SK-N-SH (cell line): ENCODE data around the gene NFKB1. TPM values are rescaled to one million over a fixed set of nuclear protein-coding genes. Genes with fewer than 3 reads are reported as not detected.

Source experiments
- CTCF ChIA-PET: fragments of 300-600, 350-600 bp; formaldehyde crosslinking; extraction: SDS; loops from one replicate; lab custom pipeline; 2021; lab: Yijun Ruan, JAX
- POLR2A ChIA-PET: fragments of 350-600 bp; sonication (Branson Sonifier 250); formaldehyde crosslinking; extraction: SDS; loops from one replicate; lab custom pipeline; 2020; ENCODE audit warnings: antibody characterized with exemption, inconsistent platforms; lab: Yijun Ruan, JAX
- DNase-seq: peaks from one replicate; pipeline ENCODE4 v3.0.0; 2012
- H2AFZ ChIP-seq: fragments of 200-600 bp; sonication (generic); 2 replicates; pipeline ENCODE4 v1.8.1; 2016; ENCODE audit warnings: antibody characterized with exemption, mild to moderate bottlenecking, low read depth
- H3F3A ChIP-seq: fragments of 200-600 bp; sonication (generic); replicated peaks from 2 replicates; pipeline ENCODE3; 2016; ENCODE audit warnings: antibody characterized with exemption, mild to moderate bottlenecking; ENCODE audit not compliant: insufficient read depth
- H3K27ac ChIP-seq, 2 experiments: fragments of 200-500 bp in 1 of 2; fragments of 200-600 bp in 1 of 2; sonication (Bioruptor generic) in 1 of 2; sonication (generic), shearing (Covaris generic) in 1 of 2; 2 replicates each; pipeline versions ENCODE4 v1.5.1 to v1.6.1; 2014 to 2016; ENCODE audit warnings: low read depth in 2 of 2, inconsistent platforms in 1 of 2, low read length in 1 of 2, mild to moderate bottlenecking in 1 of 2, mixed read lengths in 1 of 2
- H3K27me3 ChIP-seq: fragments of 200-600 bp; sonication (generic), shearing (Covaris generic); 2 replicates; pipeline ENCODE4 v1.6.1; 2016; ENCODE audit warnings: mixed run types; ENCODE audit not compliant: insufficient read depth
- H3K36me3 ChIP-seq, 2 experiments: fragments of 200-500 bp in 1 of 2; fragments of 200-600 bp in 1 of 2; sonication (Bioruptor generic) in 1 of 2; sonication (generic) in 1 of 2; replicated peaks in 1 of 2; 2 replicates each; pipeline versions ENCODE3 to v1.5.1; 2014 to 2016; ENCODE audit warnings: low read length in 1 of 2, mild to moderate bottlenecking in 1 of 2; ENCODE audit not compliant: insufficient read depth in 2 of 2, control insufficient read depth in 1 of 2
- H3K4me1 ChIP-seq, 2 experiments: fragments of 200-500 bp in 1 of 2; fragments of 200-600 bp in 1 of 2; sonication (Bioruptor generic) in 1 of 2; sonication (generic), shearing (Covaris generic) in 1 of 2; 2 replicates each; pipeline versions ENCODE4 v1.5.1 to v1.6.1; 2014 to 2016; ENCODE audit warnings: low read depth in 1 of 2, low read length in 1 of 2, mixed run types in 1 of 2; ENCODE audit not compliant: insufficient read depth in 2 of 2, control insufficient read depth in 1 of 2
- H3K4me2 ChIP-seq: fragments of 200-600 bp; sonication (generic), shearing (Covaris generic); 2 replicates; pipeline ENCODE4 v1.6.1; 2017; ENCODE audit warnings: mixed run types
- H3K4me3 ChIP-seq, 2 experiments: fragments of 200-500 bp in 1 of 2; fragments of 200-600 bp in 1 of 2; sonication (Bioruptor generic) in 1 of 2; sonication (generic), shearing (Covaris generic) in 1 of 2; 2 replicates each; pipeline versions ENCODE4 v1.5.1 to v1.8.1; 2014 to 2016; ENCODE audit warnings: low read depth in 2 of 2, inconsistent platforms in 1 of 2, low read length in 1 of 2, mild to moderate bottlenecking in 1 of 2, mixed read lengths in 1 of 2, moderate library complexity in 1 of 2
- H3K79me2 ChIP-seq: fragments of 200-600 bp; sonication (generic); 2 replicates; pipeline ENCODE4 v1.8.1; 2017; ENCODE audit warnings: mild to moderate bottlenecking; ENCODE audit not compliant: insufficient read depth
- H3K9ac ChIP-seq: fragments of 200-600 bp; sonication (generic); 2 replicates; pipeline ENCODE4 v1.6.1; 2017; ENCODE audit warnings: mixed run types
- H3K9me2 ChIP-seq: fragments of 200-600 bp; sonication (generic); 2 replicates; pipeline ENCODE4 v1.6.1; 2017; ENCODE audit warnings: mixed run types
- H3K9me3 ChIP-seq: fragments of 200-600 bp; sonication (generic); 2 replicates; pipeline ENCODE4 v1.6.1; 2017; ENCODE audit warnings: mixed run types, mild to moderate bottlenecking, moderate library complexity
- H4K20me1 ChIP-seq: fragments of 200-600 bp; sonication (generic); 2 replicates; pipeline ENCODE4 v1.6.1; 2017; ENCODE audit warnings: mild to moderate bottlenecking, mixed run types; ENCODE audit not compliant: insufficient read depth
- CTCF ChIP-seq: fragments of 200-600 bp; sonication (generic); IDR thresholded peaks from 2 replicates; pipeline ENCODE4 v1.6.1; 2017; ENCODE audit warnings: antibody characterized with exemption, mild to moderate bottlenecking, moderate library complexity
- ELF1 ChIP-seq: IDR thresholded peaks from 2 replicates; pipeline ENCODE4 v1.4.0; 2012
- EP300 ChIP-seq, 2 experiments: IDR thresholded peaks; 2 replicates each; pipeline versions ENCODE4 v1.4.0 to v1.6.1; 2012; ENCODE audit warnings: borderline replicate concordance in 1 of 2, low read depth in 1 of 2, low read length in 1 of 2
- EZH2phosphoT487 ChIP-seq: fragments of 200-600 bp; sonication (generic); IDR thresholded peaks from 2 replicates; pipeline ENCODE4 v1.6.1; 2017; ENCODE audit warnings: low read depth, mixed run types, mild to moderate bottlenecking, antibody characterized with exemption, moderate library complexity, borderline replicate concordance
- FOXM1 ChIP-seq: IDR thresholded peaks from 2 replicates; pipeline ENCODE4 v1.4.0; 2012; ENCODE audit warnings: low read depth, mild to moderate bottlenecking
- IRF3 ChIP-seq: fragments of 150-350 bp; IDR thresholded peaks from 2 replicates; pipeline ENCODE4 v1.6.1; 2016; ENCODE audit warnings: mild to moderate bottlenecking, low read depth, low read length
- MEF2A ChIP-seq: IDR thresholded peaks from 2 replicates; pipeline ENCODE4 v1.4.0; 2012; ENCODE audit warnings: low read depth, borderline replicate concordance
- NRF1 ChIP-seq: IDR thresholded peaks from 2 replicates; pipeline ENCODE4 v1.6.1; 2012; ENCODE audit warnings: low read depth, mild to moderate bottlenecking, low read length
- REST ChIP-seq: IDR thresholded peaks from 2 replicates; pipeline ENCODE4 v1.6.1; 2012; ENCODE audit warnings: mild to moderate bottlenecking, low read depth, low read length, moderate library complexity
- SMC3 ChIP-seq: IDR thresholded peaks from 2 replicates; pipeline ENCODE4 v1.6.1; 2012; ENCODE audit warnings: low read depth, low read length, improper control_type of control experiment
- TEAD4 ChIP-seq: IDR thresholded peaks from 2 replicates; pipeline ENCODE4 v1.4.0; 2012; ENCODE audit warnings: mild to moderate bottlenecking, borderline replicate concordance; ENCODE audit not compliant: insufficient read depth
- USF2 ChIP-seq: fragments of 150-350 bp; IDR thresholded peaks from 2 replicates; pipeline ENCODE4 v1.6.1; 2017; ENCODE audit warnings: antibody characterized with exemption, low read length, low read depth, borderline replicate concordance
- ZBTB33 ChIP-seq: IDR thresholded peaks from 2 replicates; pipeline ENCODE4 v1.4.0; 2012; ENCODE audit warnings: low read depth, borderline replicate concordance
- WGBS: methylation state at CpG from one replicate; pipeline ENCODE4 v1.1.6; 2017; ENCODE audit warnings: low lambda C conversion rate; 5-methylcytosine and 5-hydroxymethylcytosine counted together
- polyA plus RNA-seq, 3 experiments: library from polyadenylated mRNA; depleted of rRNA; stranded (reverse); fragments of >200 nt; gene quantifications; 2 replicates each; pipeline ENCODE4 v1.2.3, GENCODE V29; 2012

Gene NFKB1
- polyA plus RNA-seq, 1 of the 3 experiments (the other 2 are of a cell fraction), result 14.1 TPM

- Histone ChIP-seq H3K79me2 (no peaks in the 10 kb centered on the region), H3K9ac (no peak overlapping the region), H3K9me3 (no peaks in the 10 kb centered on the region), H4K20me1 (no peaks in the 10 kb centered on the region), H3K4me1 (peaks cover 0 to 4% of the 10 kb centered on the region in 2 experiments; a peak in 1 of 4 replicates), H3K4me2 (no peak overlapping the region), H3K4me3 (no peak overlapping the region), H3F3A (peaks cover 17% of the 10 kb centered on the region), H3K9me2 (no peaks in the 10 kb centered on the region), H3K27ac (no peak overlapping the region), H3K36me3 (peaks cover 6 to 8% of the 10 kb centered on the region in 2 experiments), H2AFZ (no peak overlapping the region), H3K27me3 (no peaks in the 10 kb centered on the region)
- POLR2A ChIA-PET, result no interaction called here
- 97% methylated on average over 2 of the region's 2 CpGs for WGBS
- CTCF ChIA-PET, result interaction anchor here (1.0 to 1.5 kb wide), 2 partner anchors 13 to 38 kb away, joined by 3 to 4 read pairs; no protein-coding TSS in a partner anchor
- no peak for DNase-seq
- TF ChIP-seq ZBTB33, result no peak
- no peak for TF ChIP-seq EZH2phosphoT487
- TF ChIP-seq EP300 (IDR thresholded peaks at IDR 0.05; ENCODE audit: borderline replicate concordance in 1 of 2, low read depth in 1 of 2, low read length in 1 of 2), result no peak
- TF ChIP-seq REST, result no peak
- TF ChIP-seq IRF3, result no peak
- no peak for TF ChIP-seq USF2
- no peak for TF ChIP-seq SMC3
- TF ChIP-seq TEAD4, result no peak
- TF ChIP-seq NRF1, result no peak
- TF ChIP-seq FOXM1, result no peak
- no peak for TF ChIP-seq CTCF
- TF ChIP-seq MEF2A, result no peak
- no peak for TF ChIP-seq ELF1
These were observed 36.1 kb downstream of the NFKB1 start for GRCh38 chr4:102537269-102537668.
